Prostate gland (tissue), 2 donors: ENCODE measurements around the gene EIF4A3.

ENCODE experiments used
- CTCF ChIP-seq, 4 experiments: fragments of 200-600 bp in 2 of 4; fragments of 450-650 bp in 2 of 4; sonication (generic) in 2 of 4; IDR thresholded peaks; 1 replicate in 3 of 4; 2 replicates in 1 of 4; pipeline ENCODE4 v1.5.1; 2016 to 2019; ENCODE audit warnings: antibody characterized with exemption in 4 of 4, mild to moderate bottlenecking in 2 of 4, moderate library complexity in 2 of 4
- POLR2A ChIP-seq: fragments of 450-650 bp; IDR thresholded peaks from one replicate; pipeline ENCODE4 v1.6.1; 2016; ENCODE audit warnings: antibody characterized with exemption, mild to moderate bottlenecking
- POLR2AphosphoS5 ChIP-seq: sonication (generic); formaldehyde crosslinking; IDR thresholded peaks from one replicate; pipeline ENCODE4 v1.6.1; 2017; ENCODE audit warnings: antibody characterized with exemption

GRCh38 chr17:80118601-80119270 is 28.2 kb downstream of the EIF4A3 start:
- no peak for TF ChIP-seq CTCF (IDR thresholded peaks at IDR 0.05)
- no peak for TF ChIP-seq POLR2A
- TF ChIP-seq POLR2AphosphoS5, result no peak
